HL-60 (cell line): Measurements from ENCODE around the gene STPG4.

Experiments used
- DNase-seq, 2 experiments: peaks; one replicate each; pipeline ENCODE4 v3.0.0-alpha.2; 2010 to 2020; ENCODE audit warnings: low read depth in 1 of 2, low spot score in 1 of 2
- H3K27ac ChIP-seq: fragments of 250-450 bp; sonication (Bioruptor Pico); replicated peaks from 2 replicates; pipeline ENCODE4 v1.5.1; 2020; ENCODE audit warnings: mild to moderate bottlenecking, moderate library complexity
- H3K27me3 ChIP-seq: fragments of 250-450 bp; sonication (Bioruptor Pico); 2 replicates; pipeline ENCODE4 v1.5.1; 2021; ENCODE audit warnings: mild to moderate bottlenecking, moderate library complexity; ENCODE audit not compliant: insufficient read depth, poor library complexity, severe bottlenecking
- H3K4me3 ChIP-seq: replicated peaks from 2 replicates; pipeline ENCODE4 v1.5.1; 2011; ENCODE audit warnings: mild to moderate bottlenecking, control low read depth, low read length; ENCODE audit not compliant: insufficient read depth
- CTCF ChIP-seq: IDR thresholded peaks from one replicate; pipeline ENCODE4 v1.5.1; 2011; ENCODE audit warnings: low read length, control low read depth, inconsistent platforms; ENCODE audit not compliant: insufficient read depth
- GABPA ChIP-seq: IDR thresholded peaks from 2 replicates; pipeline ENCODE4 v1.6.1; 2012; ENCODE audit warnings: low read depth
- POLR2AphosphoS5 ChIP-seq: IDR thresholded peaks from 2 replicates; pipeline ENCODE4 v1.6.1; 2012; ENCODE audit warnings: low read depth
- REST ChIP-seq: IDR thresholded peaks from 2 replicates; pipeline ENCODE4 v1.6.1; 2012; ENCODE audit warnings: low read depth; ENCODE audit not compliant: insufficient replicate concordance
- SPI1 ChIP-seq: IDR thresholded peaks from 2 replicates; pipeline ENCODE4 v1.6.1; 2012; ENCODE audit warnings: low read depth, mild to moderate bottlenecking, borderline replicate concordance

Gene STPG4

GRCh38 chr2:47201224-47201623 lies 46.1 kb upstream of the STPG4 start:
- Histone ChIP-seq H3K27ac (no peak overlapping the region), H3K27me3 (no peaks in the 10 kb centered on the region)
- DNase-seq = no peak

GRCh38 chr2:47198985-47199451 lies 43.9 kb upstream of the STPG4 start:
- H3K4me3 ChIP-seq = no peak overlapping the region
- DNase-seq = no peak
- H3K27ac ChIP-seq = no peak overlapping the region
- H3K27me3 ChIP-seq = no peaks in the 10 kb centered on the region
- TF ChIP-seq GABPA = no peak
- no peak for TF ChIP-seq CTCF
- no peak for TF ChIP-seq POLR2AphosphoS5
- TF ChIP-seq SPI1 = no peak
- TF ChIP-seq REST = no peak

More at GRCh38 chr2:47201224-47201623, 46.1 kb upstream of the STPG4 start:
- no peak overlapping the region for H3K4me3 ChIP-seq
- no peak for TF ChIP-seq SPI1
- TF ChIP-seq CTCF = no peak
- TF ChIP-seq POLR2AphosphoS5 = no peak
- no peak for TF ChIP-seq REST
- no peak for TF ChIP-seq GABPA

GRCh38 chr2:47196499-47196898 lies 41.4 kb upstream of the STPG4 start:
- Histone ChIP-seq H3K27me3 (no peaks in the 10 kb centered on the region), H3K4me3 (no peak overlapping the region), H3K27ac (no peak overlapping the region)
- no peak for DNase-seq
- TF ChIP-seq REST (no peak), SPI1 (no peak)

- Histone ChIP-seq H3K27ac (no peak overlapping the region), H3K4me3 (no peak overlapping the region), H3K27me3 (no peaks in the 10 kb centered on the region)
- no peak for DNase-seq
- TF ChIP-seq SPI1 = no peak
- no peak for TF ChIP-seq POLR2AphosphoS5
- no peak for TF ChIP-seq GABPA
- TF ChIP-seq CTCF = no peak
- no peak for TF ChIP-seq REST
Measured at GRCh38 chr2:47196046-47196445, 40.9 kb upstream of the STPG4 start.
